HepG2 (cell line): ENCODE measurements around the gene MBLAC1. TPM values are rescaled to one million over a fixed set of nuclear protein-coding genes. Genes with fewer than 3 reads are reported as not detected.

Experiments
- AKAP8 ChIP-seq: sonication (generic); formaldehyde crosslinking; IDR thresholded peaks from 2 replicates; pipeline ENCODE4 v1.5.1; 2020; ENCODE audit warnings: mild to moderate bottlenecking, missing genetic modification reagents
- BRCA1 ChIP-seq: sonication (generic); formaldehyde crosslinking; IDR thresholded peaks from 2 replicates; pipeline ENCODE4 v1.4.0; 2020; ENCODE audit warnings: missing genetic modification reagents
- FOXC1 ChIP-seq: sonication (generic); formaldehyde crosslinking; IDR thresholded peaks from 2 replicates; pipeline ENCODE4 v1.8.0; 2022; ENCODE audit warnings: mild to moderate bottlenecking, missing genetic modification reagents, borderline replicate concordance
- HDAC6 ChIP-seq: fragments of 200-600 bp; sonication (generic); IDR thresholded peaks from 2 replicates; pipeline ENCODE4 v1.7.0; 2017; ENCODE audit warnings: mild to moderate bottlenecking, antibody characterized with exemption, low read length, low read depth
- IKZF1 ChIP-seq: fragments of 450-650 bp; IDR thresholded peaks from 2 replicates; pipeline ENCODE4 v1.7.1; 2016
- KDM3A ChIP-seq: IDR thresholded peaks from 2 replicates; pipeline ENCODE4 v1.6.1; 2018; ENCODE audit warnings: low read depth, missing compliant biosample characterization
- KLF13 ChIP-seq: sonication (generic); formaldehyde crosslinking; IDR thresholded peaks from 2 replicates; pipeline ENCODE4 v1.4.0; 2020; ENCODE audit warnings: mild to moderate bottlenecking, missing genetic modification reagents
- MBD4 ChIP-seq: IDR thresholded peaks from 2 replicates; pipeline ENCODE4 v1.6.1; 2012; ENCODE audit warnings: low read length, inconsistent platforms, borderline replicate concordance
- RFX5 ChIP-seq: IDR thresholded peaks from 2 replicates; pipeline ENCODE4 v1.6.1; 2011; ENCODE audit warnings: low read depth, low read length, improper control_type of control experiment
- RFXANK ChIP-seq: IDR thresholded peaks from 2 replicates; pipeline ENCODE4 v1.6.1; 2016
- SYNCRIP ChIP-seq: fragments of 200-400 bp; formaldehyde crosslinking; IDR thresholded peaks from 2 replicates; pipeline ENCODE4 v1.6.1; 2018; ENCODE audit warnings: mild to moderate bottlenecking, low read depth, low read length; ENCODE audit not compliant: insufficient read depth
- TARDBP ChIP-seq: sonication (generic); formaldehyde crosslinking; IDR thresholded peaks from 2 replicates; pipeline ENCODE4 v1.8.0; 2022; ENCODE audit warnings: mild to moderate bottlenecking, missing genetic modification reagents
- TEAD3 ChIP-seq: optimal IDR thresholded peaks from 2 replicates; pipeline ENCODE3; 2016; ENCODE audit warnings: borderline replicate concordance
- TOE1 ChIP-seq: sonication (generic); formaldehyde crosslinking; IDR thresholded peaks from 2 replicates; pipeline ENCODE4 v1.4.0; 2020; ENCODE audit warnings: mild to moderate bottlenecking, missing genetic modification reagents
- ZNF331 ChIP-seq: sonication (generic); formaldehyde crosslinking; IDR thresholded peaks from 2 replicates; pipeline ENCODE4 v1.4.0; 2020; ENCODE audit warnings: missing genetic modification reagents
- ZNF337 ChIP-seq: sonication (generic); formaldehyde crosslinking; IDR thresholded peaks from 2 replicates; pipeline ENCODE4 v1.5.1; 2020; ENCODE audit warnings: missing genetic modification reagents, low read depth, mild to moderate bottlenecking, borderline replicate concordance
- ZNF33A ChIP-seq: sonication (generic); formaldehyde crosslinking; IDR thresholded peaks from 2 replicates; pipeline ENCODE4 v1.5.1; 2020; ENCODE audit warnings: missing genetic modification reagents, mild to moderate bottlenecking, moderate library complexity, borderline replicate concordance
- ZNF432 ChIP-seq: sonication (generic); formaldehyde crosslinking; IDR thresholded peaks from 2 replicates; pipeline ENCODE4 v1.5.0; 2020; ENCODE audit warnings: missing genetic modification reagents, mild to moderate bottlenecking, borderline replicate concordance
- ZNF772 ChIP-seq: sonication (generic); formaldehyde crosslinking; IDR thresholded peaks from 2 replicates; pipeline ENCODE4 v1.5.0; 2020; ENCODE audit warnings: mild to moderate bottlenecking, missing genetic modification reagents
- polyA plus RNA-seq, 8 experiments: library from polyadenylated mRNA; depleted of rRNA in 3 of 8; stranded (reverse) in 7 of 8; unstranded in 1 of 8; fragments of >200 nt; fragmentation: Illumina TruSeq in 4 of 8; extraction: Trizol in 4 of 8; gene quantifications; 2 replicates each; pipeline versions ENCODE4 v1.2.1 to v1.2.3, GENCODE V29; 2011 to 2016; ENCODE audit warnings: low read depth in 4 of 8, missing spikeins in 1 of 8, mixed read lengths in 1 of 8; ENCODE audit not compliant: insufficient read depth in 1 of 8
- total RNA-seq, 5 experiments: library from RNA; depleted of rRNA; stranded (reverse); fragments of >200 nt; fragmentation: Illumina TruSeq; extraction: Trizol; gene quantifications; 2 replicates each; pipeline ENCODE4 v1.2.3, GENCODE V29; 2016; ENCODE audit warnings: low read depth in 1 of 5
- TF ChIP-seq, protein P1 (sequence below): IDR thresholded peaks from 2 replicates; pipeline ENCODE4 v1.6.1; 2018; ENCODE audit warnings: missing genetic modification reagents, mild to moderate bottlenecking, missing compliant biosample characterization
- TF ChIP-seq, protein P2 (sequence below): IDR thresholded peaks from 2 replicates; pipeline ENCODE4 v1.6.1; 2016; ENCODE audit warnings: missing compliant biosample characterization, missing genetic modification reagents, borderline replicate concordance
- TF ChIP-seq, protein P3 (sequence below), 2 experiments: sonication (generic) in 1 of 2; formaldehyde crosslinking in 1 of 2; IDR thresholded peaks; 2 replicates each; pipeline versions ENCODE4 v1.5.1 to v1.6.1; 2011 to 2020; ENCODE audit warnings: borderline replicate concordance in 1 of 2, low read depth in 1 of 2, low read length in 1 of 2, mild to moderate bottlenecking in 1 of 2, missing genetic modification reagents in 1 of 2, moderate library complexity in 1 of 2
- TF ChIP-seq, protein P4 (sequence below): sonication (generic); IDR thresholded peaks from 2 replicates; pipeline ENCODE4 v1.6.1; 2016; ENCODE audit warnings: low read depth, borderline replicate concordance
- TF ChIP-seq, protein P5 (sequence below): sonication (generic); formaldehyde crosslinking; IDR thresholded peaks from 2 replicates; pipeline ENCODE4 v1.8.0; 2022; ENCODE audit warnings: mild to moderate bottlenecking, missing genetic modification reagents

Gene MBLAC1
- total and polyA plus RNA-seq, 2 of the 13 experiments (the other 11 are each of a cell fraction or from before 2014, with no cell fraction given): 0.79 to 2.1 TPM

DNA sequence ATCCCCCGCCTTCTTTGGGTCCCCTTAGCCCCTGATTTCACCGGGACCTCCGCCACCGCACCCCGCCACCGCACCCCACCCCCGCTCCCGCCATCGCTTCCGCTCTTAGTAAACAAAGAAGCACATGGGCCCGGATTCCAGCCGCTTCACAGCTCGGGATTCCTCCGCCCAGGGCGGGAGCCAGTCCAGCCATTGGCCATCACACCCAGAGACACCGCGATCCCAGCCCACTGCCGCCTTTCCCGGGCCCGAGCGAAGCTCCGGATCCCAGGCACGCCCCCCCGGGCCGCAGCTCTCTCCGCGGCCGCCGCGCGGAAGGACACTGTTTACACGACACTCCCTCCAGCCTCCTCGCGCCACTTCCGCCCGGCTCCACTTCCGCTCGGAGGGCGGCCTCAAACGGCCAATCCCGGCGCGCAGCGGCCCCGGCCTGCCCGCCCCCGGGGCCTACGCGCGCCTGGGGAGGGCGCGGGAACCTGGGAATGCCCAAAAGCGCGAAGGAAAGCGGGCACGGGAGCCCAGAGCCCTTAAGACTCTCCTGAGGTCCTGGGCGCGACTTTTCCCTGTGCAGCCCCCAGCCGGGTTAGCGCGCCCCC, 26.2 kb upstream of the MBLAC1 start (continued):
- TF ChIP-seq, protein P1, sequence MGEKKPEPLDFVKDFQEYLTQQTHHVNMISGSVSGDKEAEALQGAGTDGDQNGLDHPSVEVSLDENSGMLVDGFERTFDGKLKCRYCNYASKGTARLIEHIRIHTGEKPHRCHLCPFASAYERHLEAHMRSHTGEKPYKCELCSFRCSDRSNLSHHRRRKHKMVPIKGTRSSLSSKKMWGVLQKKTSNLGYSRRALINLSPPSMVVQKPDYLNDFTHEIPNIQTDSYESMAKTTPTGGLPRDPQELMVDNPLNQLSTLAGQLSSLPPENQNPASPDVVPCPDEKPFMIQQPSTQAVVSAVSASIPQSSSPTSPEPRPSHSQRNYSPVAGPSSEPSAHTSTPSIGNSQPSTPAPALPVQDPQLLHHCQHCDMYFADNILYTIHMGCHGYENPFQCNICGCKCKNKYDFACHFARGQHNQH (CRISPR knock-in tag): peak; percentile 79; the same call in 1 of the 2 replicates
- TF ChIP-seq KDM3A (0 out of 2 replicates have a peak, but pooled peaks have one; percentile 49), FOXC1 (CRISPR knock-in tag) (peak; percentile 56; the same call in 1 of the 2 replicates), ZNF33A (CRISPR knock-in tag) (no peak; the same call in 1 of the 2 replicates), IKZF1 (no peak), ZNF772 (CRISPR knock-in tag) (peak; percentile 93), HDAC6 (no peak), TARDBP (CRISPR knock-in tag) (peak; percentile 79), BRCA1 (CRISPR knock-in tag) (no peak), MBD4 (no peak), KLF13 (no peak), ZNF432 (CRISPR knock-in tag) (no peak), RFXANK (no peak), ZNF337 (no peak; the same call in 1 of the 2 replicates), ZNF331 (CRISPR knock-in tag) (peak; percentile 83), RFX5 (no peak), AKAP8 (CRISPR knock-in tag) (peak; percentile 63), TEAD3 (CRISPR knock-in tag) (peak; percentile 82), SYNCRIP (no peak), TOE1 (CRISPR knock-in tag) (no peak)
- TF ChIP-seq, protein P2, sequence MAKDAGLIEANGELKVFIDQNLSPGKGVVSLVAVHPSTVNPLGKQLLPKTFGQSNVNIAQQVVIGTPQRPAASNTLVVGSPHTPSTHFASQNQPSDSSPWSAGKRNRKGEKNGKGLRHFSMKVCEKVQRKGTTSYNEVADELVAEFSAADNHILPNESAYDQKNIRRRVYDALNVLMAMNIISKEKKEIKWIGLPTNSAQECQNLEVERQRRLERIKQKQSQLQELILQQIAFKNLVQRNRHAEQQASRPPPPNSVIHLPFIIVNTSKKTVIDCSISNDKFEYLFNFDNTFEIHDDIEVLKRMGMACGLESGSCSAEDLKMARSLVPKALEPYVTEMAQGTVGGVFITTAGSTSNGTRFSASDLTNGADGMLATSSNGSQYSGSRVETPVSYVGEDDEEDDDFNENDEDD (CRISPR knock-in tag): peak; percentile 91
- TF ChIP-seq, protein P3, sequence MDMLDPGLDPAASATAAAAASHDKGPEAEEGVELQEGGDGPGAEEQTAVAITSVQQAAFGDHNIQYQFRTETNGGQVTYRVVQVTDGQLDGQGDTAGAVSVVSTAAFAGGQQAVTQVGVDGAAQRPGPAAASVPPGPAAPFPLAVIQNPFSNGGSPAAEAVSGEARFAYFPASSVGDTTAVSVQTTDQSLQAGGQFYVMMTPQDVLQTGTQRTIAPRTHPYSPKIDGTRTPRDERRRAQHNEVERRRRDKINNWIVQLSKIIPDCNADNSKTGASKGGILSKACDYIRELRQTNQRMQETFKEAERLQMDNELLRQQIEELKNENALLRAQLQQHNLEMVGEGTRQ (IDR thresholded peaks at IDR 0.05; ENCODE audit: low read depth, low read length): no peak
- TF ChIP-seq, protein P3 (CRISPR knock-in tag; IDR thresholded peaks at IDR 0.05; ENCODE audit: borderline replicate concordance): no peak
- TF ChIP-seq, protein P4, sequence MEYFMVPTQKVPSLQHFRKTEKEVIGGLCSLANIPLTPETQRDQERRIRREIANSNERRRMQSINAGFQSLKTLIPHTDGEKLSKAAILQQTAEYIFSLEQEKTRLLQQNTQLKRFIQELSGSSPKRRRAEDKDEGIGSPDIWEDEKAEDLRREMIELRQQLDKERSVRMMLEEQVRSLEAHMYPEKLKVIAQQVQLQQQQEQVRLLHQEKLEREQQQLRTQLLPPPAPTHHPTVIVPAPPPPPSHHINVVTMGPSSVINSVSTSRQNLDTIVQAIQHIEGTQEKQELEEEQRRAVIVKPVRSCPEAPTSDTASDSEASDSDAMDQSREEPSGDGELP: peak; percentile 67; the same call in 1 of the 2 replicates
- TF ChIP-seq, protein P5, sequence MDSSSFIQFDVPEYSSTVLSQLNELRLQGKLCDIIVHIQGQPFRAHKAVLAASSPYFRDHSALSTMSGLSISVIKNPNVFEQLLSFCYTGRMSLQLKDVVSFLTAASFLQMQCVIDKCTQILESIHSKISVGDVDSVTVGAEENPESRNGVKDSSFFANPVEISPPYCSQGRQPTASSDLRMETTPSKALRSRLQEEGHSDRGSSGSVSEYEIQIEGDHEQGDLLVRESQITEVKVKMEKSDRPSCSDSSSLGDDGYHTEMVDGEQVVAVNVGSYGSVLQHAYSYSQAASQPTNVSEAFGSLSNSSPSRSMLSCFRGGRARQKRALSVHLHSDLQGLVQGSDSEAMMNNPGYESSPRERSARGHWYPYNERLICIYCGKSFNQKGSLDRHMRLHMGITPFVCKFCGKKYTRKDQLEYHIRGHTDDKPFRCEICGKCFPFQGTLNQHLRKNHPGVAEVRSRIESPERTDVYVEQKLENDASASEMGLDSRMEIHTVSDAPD: no peak
